Measurements from ENCODE around the gene FOXJ3. TPM values are rescaled to one million over a fixed set of nuclear protein-coding genes. Genes with fewer than 3 reads are reported as not detected.

The FOXJ3 gene
- total RNA-seq, 4 donors from 2014 or later, result 34.5 to 40.0 (median 36.1) TPM

DNA sequence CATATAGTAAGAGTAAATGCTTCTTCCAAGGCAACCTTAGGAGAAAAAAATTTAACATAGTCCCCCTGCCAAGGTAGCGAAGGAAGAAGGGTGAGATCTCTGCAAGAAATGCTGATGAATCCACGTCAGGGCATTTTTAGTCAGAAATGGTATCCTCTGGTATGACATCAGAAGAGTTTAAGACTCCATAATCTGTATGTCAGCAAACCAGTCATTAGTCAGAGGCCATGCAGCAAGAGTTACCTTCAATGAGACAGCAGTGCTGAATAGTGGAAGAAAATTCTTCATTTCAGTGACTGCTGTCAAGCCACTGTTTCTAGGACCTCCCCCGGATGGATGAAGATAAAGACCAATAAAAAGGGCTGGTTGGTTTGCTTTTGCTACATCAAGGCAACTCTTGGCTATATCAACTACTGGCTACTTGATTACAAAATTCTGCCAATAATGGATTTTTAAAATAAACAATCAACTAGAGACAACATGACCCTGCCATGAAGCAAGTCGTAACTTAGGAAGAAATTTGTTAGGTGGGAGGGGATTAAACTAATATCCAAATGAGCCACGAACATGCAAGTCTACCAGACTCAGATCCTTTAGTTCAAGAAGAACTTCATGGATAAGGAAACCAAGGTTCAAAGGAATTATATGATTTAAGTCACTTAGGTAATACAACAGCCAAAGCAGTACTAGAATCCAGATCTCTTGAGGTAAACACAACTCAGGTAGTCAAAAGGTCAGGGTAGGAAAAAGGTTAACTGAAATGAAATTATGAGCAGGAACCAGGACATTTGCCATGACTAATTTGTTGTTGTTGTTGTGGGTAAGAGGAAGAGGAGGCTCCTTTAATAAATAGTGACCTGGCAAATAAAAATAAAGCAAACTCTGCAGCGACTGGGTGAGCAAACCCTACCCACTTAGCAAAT is 144.8 kb downstream of the FOXJ3 start:
- no peak for TF ChIP-seq POLR2AphosphoS5 (IDR thresholded peaks at IDR 0.05)
- TF ChIP-seq EP300 (IDR thresholded peaks at IDR 0.05), result no peak
- TF ChIP-seq POLR2A (IDR thresholded peaks at IDR 0.05; ENCODE audit: low read depth), result no peak
- no peak for TF ChIP-seq CTCF (IDR thresholded peaks at IDR 0.05)
- Histone ChIP-seq H3K4me1 (peaks cover 0 to 11% (median 5%) of the 10 kb centered on the region in 4 donors), H3K27me3 (no peaks in the 10 kb centered on the region), H3K4me3 (no peak overlapping the region), H3K27ac (replicated peaks in 1 of 4) (no peak overlapping the region), H3K9me3 (no peaks in the 10 kb centered on the region), H3K36me3 (peaks cover 11 to 75% (median 48%) of the 10 kb centered on the region in 4 donors)
- intact Hi-C loops (cut with DNase I), result no loop called here
- 90% methylated on average over 6 of the region's 6 CpGs for WGBS
- DNase-seq (ENCODE audit: extremely low spot score), result no peak

DNA sequence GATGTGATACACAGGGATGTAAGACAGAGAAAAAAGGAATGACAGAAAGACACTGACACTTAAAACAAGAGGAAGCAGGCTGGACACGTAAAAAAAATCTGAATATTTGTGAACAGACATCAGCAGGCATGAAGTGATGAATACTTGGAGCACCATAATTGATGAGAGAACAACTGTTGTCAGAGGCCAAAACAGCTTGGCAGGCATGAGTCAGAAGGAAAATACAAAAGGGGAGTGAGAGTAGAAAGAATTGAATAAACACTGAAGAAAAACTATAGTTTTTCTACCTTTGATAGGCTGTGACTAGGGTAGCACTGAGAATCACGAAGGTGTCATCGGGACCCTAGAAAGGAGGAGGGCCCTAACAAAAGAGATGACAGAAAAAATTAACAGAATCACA is 148.9 kb downstream of the FOXJ3 start:
- H3K27ac ChIP-seq (replicated peaks in 1 of 4), result no peak overlapping the region
- no peaks in the 10 kb centered on the region for H3K9me3 ChIP-seq
- H3K36me3 ChIP-seq, result peaks cover 7 to 78% (median 57%) of the 10 kb centered on the region in 4 donors
- intact Hi-C loops (cut with DNase I), result no loop called here
- no peak for DNase-seq (ENCODE audit: extremely low spot score)
- no peak overlapping the region for H3K4me3 ChIP-seq
- H3K4me1 ChIP-seq, result peaks cover 0 to 11% (median 5%) of the 10 kb centered on the region in 4 donors
- no peaks in the 10 kb centered on the region for H3K27me3 ChIP-seq
- no peak for TF ChIP-seq CTCF (IDR thresholded peaks at IDR 0.05)
- no peak for TF ChIP-seq POLR2A (IDR thresholded peaks at IDR 0.05; ENCODE audit: low read depth)
- TF ChIP-seq EP300 (IDR thresholded peaks at IDR 0.05), result no peak
- TF ChIP-seq POLR2AphosphoS5 (IDR thresholded peaks at IDR 0.05), result no peak
- WGBS, result 70% methylated on average over 3 of the region's 3 CpGs

DNA sequence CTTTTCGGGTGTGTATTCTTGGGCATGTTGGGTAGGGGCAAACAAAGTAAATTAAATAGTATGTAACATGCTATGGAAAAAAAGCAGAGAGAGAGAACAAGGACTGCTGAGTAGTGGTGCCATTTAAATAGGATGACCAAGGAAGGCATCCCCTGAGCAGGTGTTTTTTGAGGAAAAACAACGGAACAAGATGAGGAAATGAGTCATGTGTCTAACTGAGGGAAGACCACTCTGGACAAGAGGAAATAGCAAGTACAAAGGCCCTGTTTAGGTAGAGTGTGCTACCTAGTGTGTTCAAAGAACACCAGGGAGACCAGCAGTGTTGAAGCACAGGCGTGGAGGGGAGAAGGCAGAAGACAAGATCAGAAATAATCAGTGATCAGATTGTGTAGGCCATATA is 150.4 kb downstream of the FOXJ3 start:
- intact Hi-C loops (cut with DNase I), result no loop called here
- Histone ChIP-seq H3K9me3 (no peaks in the 10 kb centered on the region), H3K27me3 (no peaks in the 10 kb centered on the region), H3K36me3 (peaks cover 5 to 77% (median 53%) of the 10 kb centered on the region in 4 donors), H3K27ac (replicated peaks in 1 of 4) (no peak overlapping the region), H3K4me3 (no peak overlapping the region), H3K4me1 (peaks cover 2 to 18% (median 10%) of the 10 kb centered on the region in 4 donors)
- DNase-seq (ENCODE audit: extremely low spot score), result no peak
- no peak for TF ChIP-seq POLR2A (IDR thresholded peaks at IDR 0.05; ENCODE audit: low read depth)
- no peak for TF ChIP-seq EP300 (IDR thresholded peaks at IDR 0.05)
- TF ChIP-seq POLR2AphosphoS5 (IDR thresholded peaks at IDR 0.05), result no peak
- TF ChIP-seq CTCF (IDR thresholded peaks at IDR 0.05), result no peak
- 82% methylated on average over 3 of the region's 3 CpGs for WGBS

- Histone ChIP-seq H3K27ac (replicated peaks in 1 of 4) (no peak overlapping the region), H3K27me3 (no peaks in the 10 kb centered on the region), H3K4me3 (no peak overlapping the region), H3K36me3 (peaks cover 5 to 72% (median 49%) of the 10 kb centered on the region in 4 donors), H3K4me1 (peaks cover 5 to 24% (median 16%) of the 10 kb centered on the region in 4 donors), H3K9me3 (no peaks in the 10 kb centered on the region)
- TF ChIP-seq POLR2AphosphoS5 (IDR thresholded peaks at IDR 0.05), result no peak
- no peak for TF ChIP-seq CTCF (IDR thresholded peaks at IDR 0.05)
- TF ChIP-seq EP300 (IDR thresholded peaks at IDR 0.05), result no peak
- no peak for TF ChIP-seq POLR2A (IDR thresholded peaks at IDR 0.05; ENCODE audit: low read depth)
- DNase-seq (ENCODE audit: extremely low spot score), result no peak
- intact Hi-C loops (cut with DNase I), result no loop called here
- 91% methylated on average over 6 of the region's 6 CpGs for WGBS
Observed at GRCh38 chr1:42183957-42184268, 151.1 kb downstream of the FOXJ3 start.

Measured in esophagus muscularis mucosa (tissue), 4 donors.